Effector memory CD4-positive, alpha-beta T cell (primary cell): Measurements from ENCODE around the gene ADCY1.
"Not testable (repeated sequence)": the region's sequence is repeated elsewhere in the genome, so short reads cannot be mapped to it uniquely, and the experiment has no call there.

Source experiments
- DNase-seq, 3 donors: peaks; one replicate each; pipeline ENCODE4 v3.0.0-alpha.2; 2020
- H3K27ac ChIP-seq: 2 replicates; pipeline ENCODE4 v1.7.0; 2013; ENCODE audit warnings: mild to moderate bottlenecking, low read length, moderate library complexity; ENCODE audit not compliant: insufficient read depth, poor library complexity, severe bottlenecking
- H3K27me3 ChIP-seq: replicated peaks from 2 replicates; pipeline ENCODE4 v1.7.0; 2013; ENCODE audit warnings: mild to moderate bottlenecking, low read length; ENCODE audit not compliant: insufficient read depth, control insufficient read depth, poor library complexity, severe bottlenecking
- H3K36me3 ChIP-seq: 2 replicates; pipeline ENCODE4 v1.7.0; 2013; ENCODE audit warnings: mild to moderate bottlenecking, low read length, moderate library complexity; ENCODE audit not compliant: control insufficient read depth, insufficient read depth
- H3K4me1 ChIP-seq: 2 replicates; pipeline ENCODE4 v1.7.0; 2013; ENCODE audit warnings: low read length, mild to moderate bottlenecking; ENCODE audit not compliant: control insufficient read depth, insufficient read depth, poor library complexity, severe bottlenecking
- H3K4me3 ChIP-seq: 2 replicates; pipeline ENCODE4 v1.7.0; 2013; ENCODE audit warnings: low read length, low read depth, mild to moderate bottlenecking; ENCODE audit not compliant: insufficient read depth, poor library complexity, severe bottlenecking
- H3K9me3 ChIP-seq: 2 replicates; pipeline ENCODE4 v1.7.0; 2013; ENCODE audit warnings: mild to moderate bottlenecking, low read length, moderate library complexity; ENCODE audit not compliant: control insufficient read depth
- total RNA-seq, 3 donors: gene quantifications; one replicate each; lab custom pipeline; 2026; lab: John Stamatoyannopoulos, UW

Gene ADCY1
- 0 to 0.17 (median 0) reads per million in 3 donors for total RNA-seq

GRCh38 chr7:45573661-45574415, at the start of gene ADCY1:
Gene ADCY1, plus strand, starts transcription at chr7:45574368. Its CDS starts 176 bp downstream, at chr7:45574544.
- Histone ChIP-seq H3K4me1 (no peaks in the 10 kb centered on the region), H3K27ac (no peak within 1 kb of the TSS), H3K36me3 (no peaks in the 10 kb centered on the region), H3K27me3 (peaks cover 8% of the 10 kb centered on the region), H3K9me3 (no peaks in the 10 kb centered on the region), H3K4me3 (no peak within 1 kb of the TSS)
- DNase-seq, result no peak

GRCh38 chr7:45524445-45524844, 49.7 kb upstream of the ADCY1 start:
- no peaks in the 10 kb centered on the region for H3K36me3 ChIP-seq
- no peak overlapping the region for H3K4me3 ChIP-seq
- DNase-seq, result no peak
- H3K4me1 ChIP-seq, result no peaks in the 10 kb centered on the region
- H3K27ac ChIP-seq, result no peak overlapping the region
- H3K9me3 ChIP-seq, result no peaks in the 10 kb centered on the region
- no peaks in the 10 kb centered on the region for H3K27me3 ChIP-seq

GRCh38 chr7:45525057-45525456, 49.1 kb upstream of the ADCY1 start:
- Histone ChIP-seq H3K27me3 (no peaks in the 10 kb centered on the region), H3K9me3 (no peaks in the 10 kb centered on the region), H3K36me3 (no peaks in the 10 kb centered on the region), H3K4me1 (no peaks in the 10 kb centered on the region), H3K4me3 (no peak overlapping the region), H3K27ac (no peak overlapping the region)
- DNase-seq, result no peak

- no peaks in the 10 kb centered on the region for H3K36me3 ChIP-seq
Measured at GRCh38 chr7:45543473-45543872, 30.7 kb upstream of the ADCY1 start.

GRCh38 chr7:45545105-45545710, 29.0 kb upstream of the ADCY1 start:
- not testable (repeated sequence) for H3K4me1 ChIP-seq, H3K27me3 ChIP-seq, H3K9me3 ChIP-seq, H3K27ac ChIP-seq, H3K36me3 ChIP-seq, DNase-seq, H3K4me3 ChIP-seq

More at GRCh38 chr7:45543473-45543872, 30.7 kb upstream of the ADCY1 start:
- Histone ChIP-seq H3K4me1 (no peaks in the 10 kb centered on the region), H3K9me3 (no peaks in the 10 kb centered on the region), H3K4me3 (no peak overlapping the region), H3K27me3 (no peaks in the 10 kb centered on the region), H3K27ac (no peak overlapping the region)
- no peak for DNase-seq

- not testable (repeated sequence) for H3K9me3 ChIP-seq, H3K36me3 ChIP-seq, H3K27ac ChIP-seq, H3K4me3 ChIP-seq, H3K4me1 ChIP-seq, H3K27me3 ChIP-seq, DNase-seq
Measured at GRCh38 chr7:45548917-45549316, 25.3 kb upstream of the ADCY1 start.

- H3K27me3 ChIP-seq, result peaks cover 3% of the 10 kb centered on the region
Measured at GRCh38 chr7:45563401-45563800, 10.8 kb upstream of the ADCY1 start.

GRCh38 chr7:45563941-45564461, 10.2 kb upstream of the ADCY1 start:
- no peak for DNase-seq
- no peaks in the 10 kb centered on the region for H3K9me3 ChIP-seq
- H3K27ac ChIP-seq, result no peak overlapping the region
- no peak overlapping the region for H3K4me3 ChIP-seq
- no peaks in the 10 kb centered on the region for H3K4me1 ChIP-seq
- peaks cover 3% of the 10 kb centered on the region for H3K27me3 ChIP-seq
- no peaks in the 10 kb centered on the region for H3K36me3 ChIP-seq

More at GRCh38 chr7:45563401-45563800, 10.8 kb upstream of the ADCY1 start:
- no peak for DNase-seq
- Histone ChIP-seq H3K27ac (no peak overlapping the region), H3K4me3 (no peak overlapping the region), H3K36me3 (no peaks in the 10 kb centered on the region), H3K9me3 (no peaks in the 10 kb centered on the region), H3K4me1 (no peaks in the 10 kb centered on the region)

- H3K36me3 ChIP-seq, result no peaks in the 10 kb centered on the region
- H3K9me3 ChIP-seq, result no peaks in the 10 kb centered on the region
- no peak overlapping the region for H3K4me3 ChIP-seq
- no peaks in the 10 kb centered on the region for H3K4me1 ChIP-seq
- no peak for DNase-seq
- no peak overlapping the region for H3K27ac ChIP-seq
- H3K27me3 ChIP-seq, result peaks cover 3% of the 10 kb centered on the region
Measured at GRCh38 chr7:45564485-45564884, 9.7 kb upstream of the ADCY1 start.

GRCh38 chr7:45564886-45565455, 9.2 kb upstream of the ADCY1 start:
- H3K4me1 ChIP-seq, result no peaks in the 10 kb centered on the region
- H3K4me3 ChIP-seq, result no peak overlapping the region
- no peak overlapping the region for H3K27ac ChIP-seq
- H3K9me3 ChIP-seq, result no peaks in the 10 kb centered on the region
- DNase-seq, result no peak
- H3K27me3 ChIP-seq, result peaks cover 3% of the 10 kb centered on the region
- H3K36me3 ChIP-seq, result no peaks in the 10 kb centered on the region
